C1 segment of cervical spinal cord (tissue), 14 donors: ENCODE data around the gene WNT4.
"Not testable (repeated sequence)": the region's sequence is repeated elsewhere in the genome, so short reads cannot be mapped to it uniquely, and the experiment has no call there.

Source experiments
- DNase-seq, 14 donors: peaks; one replicate each; lab custom pipeline; 2025; lab: John Stamatoyannopoulos, UW

The WNT4 gene

DNA sequence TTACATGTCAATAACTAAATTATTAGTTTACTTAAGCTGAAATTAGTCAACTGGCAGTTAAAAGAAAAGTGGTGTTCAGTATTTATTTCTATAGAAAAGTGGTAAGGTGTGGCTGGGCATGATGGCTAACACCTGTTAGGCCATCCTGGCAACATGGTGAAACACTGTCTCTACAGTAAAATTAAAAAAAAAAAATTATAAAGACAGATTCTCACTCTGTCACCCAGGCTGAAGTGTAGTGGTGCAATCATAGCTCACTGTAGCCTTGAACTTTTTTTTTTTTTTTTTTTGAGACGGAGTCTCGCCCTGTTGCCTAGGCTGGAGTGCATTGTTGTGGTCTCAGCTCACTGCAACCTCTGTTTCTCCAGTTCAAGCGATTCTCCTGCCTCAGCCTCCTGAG lies 32.9 kb downstream of the WNT4 start:
- no peak for DNase-seq

DNA sequence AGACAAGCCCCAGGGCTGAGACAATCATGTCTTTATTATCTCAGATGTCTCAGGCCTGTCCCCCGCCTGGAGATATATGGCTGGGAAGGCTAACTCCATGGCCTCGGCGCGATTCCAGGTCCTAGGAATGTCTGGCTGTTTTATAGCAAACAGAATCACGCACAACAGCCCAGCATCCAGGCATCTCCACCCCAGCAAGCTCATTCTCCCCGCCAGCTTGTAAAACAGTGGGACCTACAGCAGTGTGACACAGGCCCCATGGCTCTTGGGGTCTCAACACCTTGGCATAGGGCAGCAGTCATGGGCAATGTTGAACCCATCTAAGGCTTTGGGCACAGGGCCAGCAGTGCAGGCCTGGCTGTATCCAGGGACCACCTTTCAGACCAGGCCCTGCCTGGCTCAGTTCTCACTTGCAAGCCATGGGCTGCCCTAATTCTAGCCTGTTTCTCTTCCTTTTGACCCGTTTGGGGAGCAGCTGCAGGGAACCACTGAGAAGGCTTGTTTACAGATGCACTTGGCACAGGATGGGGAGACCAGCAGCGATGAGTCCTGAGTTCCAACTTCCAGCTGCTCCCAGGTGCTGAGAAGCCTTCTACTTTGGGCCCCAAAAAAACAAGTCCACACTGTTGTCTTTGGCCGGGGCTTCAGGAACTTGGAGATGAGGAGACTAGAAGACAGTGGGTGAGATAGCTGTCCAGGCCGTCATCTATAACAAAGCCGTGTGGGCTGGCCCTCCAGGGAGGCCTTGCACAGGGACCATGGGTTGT lies 34.4 kb downstream of the WNT4 start:
- no peak for DNase-seq

DNA sequence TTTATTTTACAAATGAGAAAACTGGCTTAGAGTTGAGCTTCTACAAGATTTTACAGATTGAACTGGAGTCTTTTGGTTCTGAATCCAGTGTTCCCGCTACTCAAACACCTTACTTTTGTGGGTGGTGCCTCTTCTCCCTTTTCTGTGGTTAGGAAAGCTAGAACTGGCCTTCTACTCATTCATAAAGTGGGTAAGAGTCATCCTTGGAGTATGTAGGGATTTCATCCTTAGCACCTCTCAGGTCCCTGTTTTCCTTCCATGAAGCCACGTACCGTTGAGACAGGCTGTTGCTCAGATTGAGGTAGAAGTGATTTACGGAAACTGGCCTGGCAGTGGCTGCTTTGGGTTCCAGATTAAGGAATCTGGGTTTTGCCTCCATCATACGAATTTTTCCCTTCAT lies 35.8 kb downstream of the WNT4 start:
- no peak for DNase-seq

DNA sequence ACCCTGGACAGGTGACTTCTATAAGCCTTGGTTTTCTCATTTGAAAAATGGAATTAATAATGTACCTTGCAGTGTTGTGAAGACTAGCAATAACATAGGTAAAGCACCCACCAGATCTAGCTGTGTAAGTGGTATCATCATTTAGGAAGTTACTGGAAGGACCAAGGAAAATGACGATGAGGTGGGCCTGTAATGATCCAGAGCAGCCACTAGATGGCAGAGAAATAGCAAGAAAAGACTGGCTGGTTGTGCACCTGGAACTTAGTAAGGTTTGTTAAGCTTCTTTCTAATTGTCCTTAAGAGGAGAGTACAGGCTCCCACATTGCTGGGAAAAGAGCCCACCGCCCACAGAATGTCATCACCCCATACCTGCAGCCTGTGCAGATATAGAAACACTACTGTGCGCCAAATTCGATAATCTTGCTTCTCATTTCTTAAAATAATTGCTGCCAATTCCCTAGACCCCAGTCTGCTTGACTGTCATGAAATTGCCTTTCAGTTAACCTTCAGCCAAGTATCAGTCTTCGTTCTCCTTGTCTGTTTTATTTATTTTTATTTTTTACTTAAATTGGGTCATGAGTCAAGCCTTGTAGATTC lies 37.2 kb downstream of the WNT4 start:
- DNase-seq, result peak in 1 of 14 donors; percentile 9

DNA sequence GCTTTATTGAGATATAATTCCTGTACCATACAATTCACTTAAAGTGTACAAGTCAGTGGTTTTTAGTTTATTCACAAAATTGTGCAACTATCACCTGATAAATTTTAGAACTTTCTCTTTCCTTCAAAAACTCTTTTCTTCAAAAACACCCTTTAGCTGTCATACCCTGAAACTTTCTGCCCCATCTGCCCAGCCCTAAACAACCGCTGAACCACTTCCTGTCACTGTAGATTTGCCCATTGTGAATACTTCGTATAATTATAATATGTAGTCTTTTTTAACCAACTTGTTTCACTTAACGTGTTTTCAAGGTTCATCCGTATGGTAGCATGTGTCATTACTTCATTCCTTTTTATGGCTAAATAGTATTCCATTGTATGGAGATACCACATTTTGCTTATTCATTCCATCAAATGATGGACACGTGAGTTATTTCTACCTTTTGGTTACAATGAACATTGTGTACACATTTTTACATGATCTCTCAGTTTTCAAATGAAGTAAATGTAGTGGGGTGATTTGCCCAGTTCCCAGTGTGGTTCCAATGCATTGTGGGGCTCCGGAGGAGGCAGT lies 37.9 kb downstream of the WNT4 start:
- DNase-seq, result no peak

DNA sequence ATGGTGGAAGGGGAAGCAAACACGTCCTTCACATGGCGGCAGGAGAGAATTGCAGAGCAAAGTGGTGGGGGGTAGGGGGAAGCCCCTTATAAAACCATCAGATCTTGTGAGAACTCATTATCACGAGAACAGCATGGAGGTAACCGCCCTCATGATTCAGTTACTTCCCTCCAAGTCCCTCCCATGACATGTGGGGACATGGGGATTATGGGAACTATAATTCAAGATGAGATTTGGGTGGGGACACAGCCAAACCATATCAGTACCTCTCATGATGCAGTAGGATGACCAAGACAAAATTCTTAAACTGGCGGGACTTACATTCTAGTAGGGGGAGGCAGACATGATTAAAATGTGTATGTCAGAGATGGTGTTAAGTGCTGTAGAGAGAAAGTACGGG lies 38.8 kb downstream of the WNT4 start:
- DNase-seq, result no peak

DNA sequence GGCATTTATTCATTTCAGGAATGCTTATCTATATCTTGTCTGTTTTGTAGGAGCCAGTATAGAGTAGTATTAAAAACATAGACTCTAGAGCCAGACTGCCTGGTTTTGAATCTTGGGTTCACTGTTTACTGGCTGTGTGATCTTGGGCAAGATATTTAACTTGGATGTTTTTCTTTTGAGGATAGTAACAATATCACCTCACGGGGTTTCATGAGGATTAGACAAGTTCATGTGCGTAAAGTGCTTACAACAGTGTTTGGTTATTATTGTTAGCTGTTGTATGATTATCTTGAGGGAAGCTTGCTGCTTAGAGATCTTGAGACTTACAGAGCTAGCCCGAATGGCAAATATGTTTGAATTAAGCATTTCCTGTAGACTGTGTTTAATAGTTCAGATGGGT lies 40.2 kb downstream of the WNT4 start:
- no peak for DNase-seq

DNA sequence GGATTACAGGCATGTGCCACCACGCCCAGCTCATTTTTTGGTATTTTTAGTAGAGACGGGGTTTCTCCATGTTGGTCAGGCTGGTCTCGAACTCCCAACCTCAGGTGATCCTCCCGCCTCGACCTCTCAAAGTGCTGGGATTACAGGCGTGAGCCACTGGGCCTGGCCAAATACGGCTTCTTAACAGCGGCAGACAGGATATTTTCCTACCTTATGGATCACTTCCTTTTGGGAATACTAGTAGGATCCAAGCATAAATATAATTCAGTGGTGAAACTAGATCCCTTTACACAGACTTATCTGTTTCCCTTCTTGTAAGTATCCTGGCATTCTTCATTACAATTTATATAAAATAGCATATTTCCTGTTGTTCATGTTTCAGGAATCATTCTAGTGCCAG lies 40.9 kb downstream of the WNT4 start:
- no peak for DNase-seq

DNA sequence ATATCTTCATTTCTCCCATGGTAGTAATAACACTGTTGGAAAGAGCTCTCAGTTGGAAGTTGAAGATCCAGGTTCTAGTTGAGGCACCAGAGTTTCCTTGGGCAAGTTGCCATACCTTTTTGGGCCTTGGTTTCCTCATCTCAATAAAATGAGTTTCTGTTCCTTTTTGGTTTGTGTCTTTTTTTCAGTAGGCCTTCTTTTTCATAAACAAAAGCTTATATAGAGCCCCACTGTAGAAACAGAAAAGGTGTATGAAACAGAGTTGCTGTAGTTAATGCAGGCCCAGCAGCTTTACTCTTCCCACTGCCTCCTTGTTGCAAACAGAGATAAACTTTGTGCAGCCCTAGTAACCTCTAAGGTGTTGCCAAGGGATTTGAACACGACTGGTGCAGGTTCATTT lies 41.7 kb downstream of the WNT4 start:
- no peak for DNase-seq

DNA sequence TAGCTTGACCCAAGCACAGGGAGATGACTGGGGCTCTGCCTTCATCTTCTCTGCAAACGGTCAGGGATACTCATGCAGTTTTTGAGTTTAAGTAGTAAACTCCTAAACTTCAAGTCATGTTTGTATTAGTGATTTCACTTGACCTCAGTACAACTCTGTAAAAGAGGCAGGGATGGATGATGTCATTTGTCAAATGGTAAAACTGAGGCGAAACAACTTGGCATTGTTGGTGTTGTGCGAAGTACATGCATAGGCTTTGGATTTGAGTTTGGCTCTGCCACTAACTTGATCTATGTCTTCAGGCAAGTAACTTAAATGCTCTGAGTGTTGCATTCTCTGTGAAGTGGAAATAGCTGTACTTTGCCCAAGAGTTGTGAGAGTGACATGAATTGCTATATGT lies 42.7 kb downstream of the WNT4 start:
- DNase-seq, result no peak

DNA sequence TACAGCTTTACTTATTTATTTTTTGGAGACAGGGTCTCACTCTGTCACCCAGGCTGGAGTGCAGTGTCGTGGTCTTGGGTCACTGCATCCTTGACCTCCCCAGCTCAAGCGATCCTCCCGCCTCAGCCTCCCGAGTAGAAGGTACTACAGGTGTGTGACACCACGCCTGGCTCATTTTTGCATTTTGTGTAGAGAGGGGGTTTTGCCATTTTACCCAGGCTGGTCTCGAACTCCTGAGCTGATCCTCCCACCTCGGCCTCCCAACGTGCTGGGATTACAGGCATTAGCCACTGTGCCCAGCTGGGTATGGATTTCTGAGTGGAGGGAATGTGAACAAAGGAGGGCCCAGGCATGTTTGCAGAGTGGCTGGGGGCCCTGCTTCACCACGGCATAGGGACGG lies 44.1 kb downstream of the WNT4 start:
- no peak for DNase-seq

DNA sequence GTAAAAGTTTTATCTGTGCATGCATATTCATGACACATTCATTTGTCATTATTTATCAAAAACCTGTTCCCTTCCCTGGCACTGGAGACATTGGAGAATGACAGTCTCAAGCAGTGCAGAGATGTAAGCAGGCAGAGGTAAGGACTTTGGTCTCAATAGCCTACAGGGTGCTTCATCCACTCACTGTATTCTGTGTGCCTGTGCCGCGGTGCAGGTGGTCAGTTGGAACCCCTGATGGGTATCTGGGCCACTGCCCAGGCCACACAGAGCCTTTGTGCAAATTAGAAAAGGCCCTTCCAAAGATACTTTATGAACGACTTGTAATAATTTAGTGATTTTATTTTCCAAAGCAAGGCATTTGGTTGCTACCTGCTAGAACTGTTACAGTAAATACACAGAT lies 46.4 kb downstream of the WNT4 start:
- peak in 1 of 14 donors; percentile 39 for DNase-seq

DNA sequence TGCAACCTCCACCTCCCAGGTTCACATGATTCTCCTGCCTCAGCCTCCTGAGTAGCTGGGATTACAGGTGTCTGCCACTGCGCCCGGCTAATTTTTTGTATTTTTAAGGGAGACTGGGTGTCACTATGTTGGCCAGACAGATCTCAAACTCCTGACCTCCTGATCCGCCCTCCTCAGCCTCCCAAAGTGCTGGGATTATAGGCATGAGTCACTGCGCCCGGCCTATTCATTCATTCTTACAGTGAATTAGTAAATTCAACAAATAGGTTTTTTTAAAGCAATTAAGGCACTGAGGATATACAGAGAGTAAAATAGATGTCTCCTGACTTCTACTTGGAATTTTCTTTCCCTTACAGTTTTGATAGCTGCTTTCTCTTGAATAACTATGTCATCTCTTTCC lies 46.9 kb downstream of the WNT4 start:
- no peak for DNase-seq

DNA sequence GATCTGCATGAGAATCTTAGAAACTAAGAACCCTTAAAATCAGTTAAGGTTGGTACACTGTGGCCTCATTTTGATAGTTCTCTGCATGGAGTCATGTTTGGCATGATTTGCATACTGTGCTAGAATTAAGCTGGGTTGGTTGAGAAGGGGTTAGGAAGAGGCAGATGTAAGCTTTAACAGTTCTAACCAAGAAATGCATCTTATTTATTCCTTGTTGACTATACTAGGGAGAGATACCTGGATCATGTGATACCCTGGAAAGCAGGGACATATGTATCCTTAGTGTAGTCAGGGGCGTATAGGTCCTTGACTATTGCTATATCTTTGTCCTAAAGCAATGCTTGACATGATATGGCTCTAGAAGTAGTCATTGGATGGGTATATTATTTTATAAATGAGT lies 49.4 kb downstream of the WNT4 start:
- DNase-seq, result no peak

DNA sequence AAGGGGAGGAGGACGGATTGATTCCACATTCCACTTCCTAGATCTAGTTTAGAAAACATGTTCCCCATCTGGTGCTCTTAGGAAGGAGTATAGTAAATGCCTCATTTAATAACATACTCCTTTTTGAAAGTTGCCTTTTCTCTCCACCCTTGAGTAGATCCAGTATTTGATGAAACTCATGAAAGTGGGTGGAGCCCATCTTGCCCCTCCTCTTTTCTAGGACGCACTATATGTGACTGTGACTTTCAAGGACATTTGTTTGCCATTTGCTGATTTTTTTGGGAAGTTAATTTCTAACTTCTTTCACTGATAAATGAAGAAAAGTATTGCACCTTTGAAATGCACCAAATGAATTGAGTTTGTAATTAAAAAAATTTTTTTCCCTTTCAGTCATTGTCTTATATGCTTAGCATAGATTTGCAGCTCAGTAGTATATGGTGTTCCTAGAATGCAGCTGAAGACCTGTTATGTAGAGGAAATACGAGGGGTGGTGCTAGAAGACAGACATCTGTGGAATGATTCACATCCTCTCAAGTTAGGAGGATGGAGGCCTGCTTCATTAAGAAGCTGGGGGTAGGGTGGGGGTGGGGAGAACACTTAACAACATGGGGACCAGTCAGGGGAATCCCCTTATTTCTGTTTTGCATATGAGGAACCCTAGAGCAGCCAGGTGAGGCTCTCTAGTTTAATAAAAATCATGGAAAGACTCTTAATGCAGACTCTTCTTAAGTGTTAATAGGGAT lies 50.7 kb downstream of the WNT4 start:
- not testable (repeated sequence) for DNase-seq

DNA sequence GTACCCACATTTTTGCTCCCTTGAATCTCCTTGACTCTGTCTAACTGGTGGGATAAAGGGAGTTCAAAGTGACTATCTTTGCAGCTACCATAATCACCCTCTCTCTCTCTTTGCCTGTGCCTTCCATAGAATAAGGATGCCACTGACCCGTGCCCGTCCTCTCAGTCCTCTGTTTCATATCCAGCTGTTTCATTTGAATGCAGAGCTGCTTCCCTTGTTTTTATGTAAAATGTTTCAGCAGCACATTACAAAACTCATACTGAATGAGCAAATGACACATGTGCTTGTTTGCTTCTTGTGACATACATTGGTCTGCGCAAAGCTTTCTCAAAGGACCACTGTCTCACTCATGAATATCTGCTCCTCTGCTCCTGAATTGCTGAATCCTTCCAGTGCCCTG lies 52.0 kb downstream of the WNT4 start:
- no peak for DNase-seq

DNA sequence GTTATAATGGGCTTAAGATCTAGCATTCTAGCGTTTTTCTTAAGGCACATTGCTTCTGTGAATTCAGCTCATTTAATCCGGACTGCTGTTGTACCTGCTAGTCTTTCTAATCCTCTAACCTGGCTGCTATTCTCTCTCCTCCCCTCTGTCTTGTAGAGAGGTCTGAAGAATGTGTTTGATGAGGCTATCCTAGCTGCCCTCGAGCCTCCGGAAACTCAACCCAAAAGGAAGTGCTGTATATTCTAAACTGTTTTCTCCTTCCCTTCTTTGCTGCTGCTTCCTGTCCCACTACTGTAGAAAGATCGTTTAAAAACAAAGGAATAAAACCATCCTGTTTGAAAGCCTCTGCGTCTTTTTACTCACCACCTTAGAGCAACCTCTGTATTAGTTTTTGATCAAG lies 53.1 kb downstream of the WNT4 start:
- DNase-seq, result no peak

DNA sequence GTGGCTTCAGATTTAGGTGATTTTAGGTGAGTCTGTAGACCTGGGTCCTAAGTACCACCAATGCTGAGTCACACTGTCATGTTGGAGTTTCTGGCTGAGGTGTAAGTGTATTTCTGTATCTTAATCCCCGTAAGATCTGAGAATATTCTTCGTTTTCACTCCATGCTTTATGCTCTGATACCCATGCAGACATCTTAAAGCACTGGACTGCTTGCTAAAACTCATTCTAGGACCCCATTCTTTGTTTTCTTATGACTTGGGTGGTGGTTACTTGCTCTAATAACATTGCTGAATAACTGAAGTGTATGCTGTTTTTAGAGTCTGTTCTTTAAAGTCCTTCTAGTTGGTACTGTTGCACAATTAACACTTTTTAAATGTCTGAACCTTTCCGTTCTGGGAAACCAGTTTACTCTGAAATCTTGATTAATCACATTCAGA lies 53.7 kb downstream of the WNT4 start:
- DNase-seq, result no peak

DNA sequence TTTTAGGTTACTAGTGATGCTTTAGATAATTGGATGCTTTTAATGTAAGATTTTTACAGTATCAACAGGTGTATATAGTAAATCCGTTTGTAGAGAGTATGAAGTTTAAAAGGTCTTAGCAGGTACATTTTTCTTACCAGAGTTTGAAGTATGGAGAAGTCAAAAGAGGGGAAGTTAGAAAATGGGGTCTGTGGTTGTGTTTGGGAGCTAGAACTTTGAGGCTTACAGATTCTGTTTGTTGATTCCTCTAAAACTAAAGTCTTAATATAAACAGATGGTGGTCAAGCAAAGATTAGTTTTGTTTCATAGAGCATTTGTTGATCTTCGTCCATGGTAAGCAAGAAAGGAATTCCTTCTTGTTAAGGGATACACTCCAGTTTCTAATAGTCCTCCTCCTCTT lies 54.6 kb downstream of the WNT4 start:
- no peak for DNase-seq

DNA sequence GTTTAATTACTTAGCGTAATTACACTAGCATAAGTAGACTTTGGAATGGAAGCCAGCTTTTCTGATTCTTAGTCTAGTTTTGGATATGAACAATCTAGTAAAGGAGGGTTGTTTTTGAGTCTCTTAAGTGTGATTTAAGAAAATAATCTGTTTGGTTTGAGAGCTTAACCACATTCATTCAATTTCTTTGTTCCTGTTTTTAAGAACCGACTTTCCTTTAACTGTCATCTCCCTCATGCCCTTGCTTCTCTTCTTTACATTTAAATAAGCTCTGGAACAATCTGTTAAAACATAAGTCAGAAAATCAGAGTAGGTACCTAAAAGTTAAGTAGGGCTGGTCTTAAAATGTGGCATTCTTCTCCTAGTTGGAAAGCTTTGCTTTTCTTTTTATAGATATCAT lies 62.7 kb downstream of the WNT4 start:
- DNase-seq, result no peak

DNA sequence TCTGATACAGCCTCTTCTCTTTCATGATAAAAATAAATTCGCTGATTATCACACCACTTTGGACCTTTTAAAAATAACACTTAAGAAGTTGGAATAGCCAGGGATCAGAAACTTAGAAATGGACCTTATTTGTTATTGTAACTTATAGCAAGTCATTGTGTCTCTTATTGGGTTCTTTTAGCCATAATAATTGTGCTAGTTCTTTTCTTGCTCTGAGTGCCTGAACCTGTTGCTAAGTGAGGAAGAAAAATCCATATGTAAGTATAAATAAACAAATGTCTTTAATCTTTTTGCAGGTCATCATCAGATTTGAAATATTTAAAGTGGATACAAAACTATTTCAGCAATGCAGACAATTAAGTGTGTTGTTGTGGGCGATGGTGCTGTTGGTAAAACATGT lies 64.8 kb downstream of the WNT4 start:
- DNase-seq, result no peak

DNA sequence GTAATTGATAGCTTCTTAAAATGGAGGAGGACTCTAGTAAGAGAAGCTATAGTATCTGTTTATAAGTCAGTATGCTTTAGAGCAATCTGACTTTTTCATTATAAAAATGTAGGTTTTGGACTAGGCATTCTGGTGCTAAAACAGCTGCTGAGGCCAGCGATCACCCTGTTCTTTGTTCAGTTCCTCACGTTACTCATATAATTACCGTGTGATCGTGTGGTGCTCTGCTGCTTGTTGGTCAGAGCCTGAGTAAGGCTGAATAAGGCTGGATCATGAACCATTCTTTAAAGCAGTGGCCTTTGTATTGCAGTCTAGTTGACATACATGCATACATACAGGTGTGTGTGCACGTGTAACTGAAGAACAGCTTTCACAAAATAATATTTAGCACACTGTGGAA lies 65.2 kb downstream of the WNT4 start:
- no peak for DNase-seq

DNA sequence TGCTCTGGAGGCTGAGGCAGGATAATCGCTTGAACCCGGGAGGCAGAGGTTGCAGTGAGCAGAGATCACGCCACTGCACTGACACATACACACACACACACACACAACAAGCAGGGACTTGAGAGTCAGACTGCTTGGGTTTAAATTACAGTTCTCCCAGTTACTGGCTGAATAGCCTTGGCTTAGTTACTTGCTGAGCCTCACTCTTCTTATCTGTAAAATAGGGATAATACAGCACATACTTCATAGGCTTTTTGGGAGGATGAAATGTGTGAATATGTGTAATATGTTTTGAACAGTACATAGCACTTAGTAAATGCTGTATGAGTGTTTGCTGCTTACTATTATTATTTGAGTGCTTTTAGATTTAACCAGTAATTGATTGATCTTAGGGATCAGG lies 66.6 kb downstream of the WNT4 start:
- no peak for DNase-seq
